ENCODE results near the gene HOXD1.

GRCh38 chr2:176145085-176145969 is 43.1 kb upstream of the HOXD1 start:
- no peak for TF ChIP-seq SIN3A (IDR thresholded peaks at IDR 0.05; ENCODE audit: borderline replicate concordance, insufficient read depth, low read length)
- no peak for TF ChIP-seq FOXP2 (optimal IDR thresholded peaks at IDR 0.05; ENCODE audit: borderline replicate concordance, extremely low read depth, extremely low read length, insufficient read depth)
- no peak for TF ChIP-seq POLR2AphosphoS5 (IDR thresholded peaks at IDR 0.05; ENCODE audit: low read depth, low read length)
- TF ChIP-seq REST (IDR thresholded peaks at IDR 0.05; ENCODE audit: insufficient read depth in 1 of 2, low read depth in 2 of 2, low read length in 2 of 2): no peak
- no peak for TF ChIP-seq TAF1 (IDR thresholded peaks at IDR 0.05; ENCODE audit: borderline replicate concordance, insufficient read depth, low read length)

All from PFSK-1 (cell line).